ENCODE measurements around the gene KLHL21. TPM values are rescaled to one million over a fixed set of nuclear protein-coding genes. Genes with fewer than 3 reads are reported as not detected.

KLHL21 gene
- total RNA-seq, 1 donor from 2014 or later: 31.4 TPM

- DNase-seq (ENCODE audit: low spot score) (no peak), ATAC-seq (no peak)
- intact Hi-C loops (cut with DNase I): no loop called here
Measured at GRCh38 chr1:6588893-6589520, 13.7 kb downstream of the KLHL21 start.

GRCh38 chr1:6588128-6588892, 14.4 kb downstream of the KLHL21 start:
- DNase-seq (ENCODE audit: low spot score) (no peak), ATAC-seq (no peak)
- intact Hi-C loops (cut with DNase I): no loop called here

- intact Hi-C loops (cut with DNase I): no loop called here
- ATAC-seq: no peak
- no peak for DNase-seq (ENCODE audit: low spot score)
Measured at GRCh38 chr1:6587261-6588005, 15.2 kb downstream of the KLHL21 start.

GRCh38 chr1:6586404-6586816, 16.3 kb downstream of the KLHL21 start:
- ATAC-seq: no peak
- intact Hi-C loops (cut with DNase I): no loop called here
- DNase-seq (ENCODE audit: low spot score): no peak

- ATAC-seq: no peak
- intact Hi-C loops (cut with DNase I): no loop called here
- no peak for DNase-seq (ENCODE audit: low spot score)
Measured at GRCh38 chr1:6585841-6586240, 16.8 kb downstream of the KLHL21 start.

GRCh38 chr1:6585081-6585722, 17.5 kb downstream of the KLHL21 start:
- no peak for ATAC-seq
- no peak for DNase-seq (ENCODE audit: low spot score)
- intact Hi-C loops (cut with DNase I): no loop called here

GRCh38 chr1:6584126-6585080, 18.3 kb downstream of the KLHL21 start:
- intact Hi-C loops (cut with DNase I): no loop called here

GRCh38 chr1:6582370-6582769, 20.3 kb downstream of the KLHL21 start:
- ATAC-seq (no peak), DNase-seq (ENCODE audit: low spot score) (no peak)
- intact Hi-C loops (cut with DNase I): no loop called here

More at GRCh38 chr1:6584126-6585080, 18.3 kb downstream of the KLHL21 start:
- no peak for DNase-seq (ENCODE audit: low spot score)
- no peak for ATAC-seq

GRCh38 chr1:6581561-6582305, 20.9 kb downstream of the KLHL21 start:
- ATAC-seq: no peak
- intact Hi-C loops (cut with DNase I): no loop called here
- DNase-seq (ENCODE audit: low spot score): no peak

- ATAC-seq (no peak), DNase-seq (ENCODE audit: low spot score) (no peak)
- intact Hi-C loops (cut with DNase I): no loop called here
Measured at GRCh38 chr1:6580593-6581409, 21.9 kb downstream of the KLHL21 start.

- ATAC-seq: no peak
- intact Hi-C loops (cut with DNase I): no loop called here
- no peak for DNase-seq (ENCODE audit: low spot score)
Measured at GRCh38 chr1:6580119-6580592, 22.5 kb downstream of the KLHL21 start.

GRCh38 chr1:6579374-6580118, 23.1 kb downstream of the KLHL21 start, which contains the start of gene ZBTB48:
TSS of gene ZBTB48 (plus strand) at chr1:6579994. CDS start at chr1:6580610, 616 bp downstream.
- intact Hi-C loops (cut with DNase I): no loop called here
- DNase-seq (ENCODE audit: low spot score) (peak; percentile 100), ATAC-seq (peak; percentile 99)

GRCh38 chr1:6578624-6579373, 23.9 kb downstream of the KLHL21 start:
- ATAC-seq: no peak
- DNase-seq (ENCODE audit: low spot score): no peak
- intact Hi-C loops (cut with DNase I): no loop called here

GRCh38 chr1:6577831-6578525, 24.7 kb downstream of the KLHL21 start:
- no peak for ATAC-seq
- no peak for DNase-seq (ENCODE audit: low spot score)
- intact Hi-C loops (cut with DNase I): no loop called here

GRCh38 chr1:6574818-6575217, 27.9 kb downstream of the KLHL21 start:
- DNase-seq (ENCODE audit: low spot score): no peak
- intact Hi-C loops (cut with DNase I): no loop called here
- ATAC-seq: no peak

Data from sciatic nerve (tissue), 2 donors.